HG02870 (cell line): ENCODE measurements around the gene NFRKB.

Source experiments
- ATAC-seq: cut with Tn5 transposase; IDR thresholded peaks from one replicate; pipeline ENCODE4 v1.9.1; 2021; ENCODE audit warnings: mild to moderate bottlenecking, moderate library complexity; ENCODE audit not compliant: unreplicated experiment

Gene NFRKB

GRCh38 chr11:129895126-129896041 is at the start of gene NFRKB:
Gene NFRKB (minus strand): TSS chr11:129895578. CDS start chr11:129892849, 2,729 bp downstream.
- ATAC-seq, result peak; percentile 87

- no peak for ATAC-seq
Observed at GRCh38 chr11:129944696-129945095, 49.3 kb upstream of the NFRKB start.

GRCh38 chr11:129943036-129943435 is 47.7 kb upstream of the NFRKB start:
- no peak for ATAC-seq

- ATAC-seq, result no peak
Observed at GRCh38 chr11:129939510-129939909, 44.1 kb upstream of the NFRKB start.

- no peak for ATAC-seq
Observed at GRCh38 chr11:129938764-129939163, 43.4 kb upstream of the NFRKB start.

GRCh38 chr11:129937592-129938238 is 42.3 kb upstream of the NFRKB start:
- no peak for ATAC-seq

- no peak for ATAC-seq
Observed at GRCh38 chr11:129935723-129936122, 40.3 kb upstream of the NFRKB start.

GRCh38 chr11:129933891-129934290 is 38.5 kb upstream of the NFRKB start:
- ATAC-seq, result no peak

GRCh38 chr11:129933262-129933661 is 37.9 kb upstream of the NFRKB start:
- no peak for ATAC-seq

- ATAC-seq, result no peak
Observed at GRCh38 chr11:129932381-129933067, 37.1 kb upstream of the NFRKB start.

GRCh38 chr11:129930743-129931142 is 35.4 kb upstream of the NFRKB start:
- ATAC-seq, result no peak

GRCh38 chr11:129930296-129930695 is 34.9 kb upstream of the NFRKB start:
- ATAC-seq, result no peak

- ATAC-seq, result no peak
Observed at GRCh38 chr11:129929721-129930120, 34.3 kb upstream of the NFRKB start.

- ATAC-seq, result no peak
Observed at GRCh38 chr11:129928923-129929692, 33.7 kb upstream of the NFRKB start.

GRCh38 chr11:129922674-129923073 is 27.3 kb upstream of the NFRKB start:
- no peak for ATAC-seq

GRCh38 chr11:129918361-129918760 is 23.0 kb upstream of the NFRKB start:
- no peak for ATAC-seq

- ATAC-seq, result no peak
Observed at GRCh38 chr11:129917231-129917630, 21.9 kb upstream of the NFRKB start.

GRCh38 chr11:129911298-129911697 is 15.9 kb upstream of the NFRKB start:
- ATAC-seq, result no peak

GRCh38 chr11:129910360-129910759 is 15.0 kb upstream of the NFRKB start:
- ATAC-seq, result no peak

GRCh38 chr11:129905402-129905801 is 10.0 kb upstream of the NFRKB start:
- ATAC-seq, result no peak

- no peak for ATAC-seq
Observed at GRCh38 chr11:129896062-129896461, 684 bp upstream of the NFRKB start.
